Left colon (tissue), 2 donors: Measurements from ENCODE around the gene KLHDC3. TPM values are rescaled to one million over a fixed set of nuclear protein-coding genes. Genes with fewer than 3 reads are reported as not detected.
"Not testable (repeated sequence)": the region's sequence is repeated elsewhere in the genome, so short reads cannot be mapped to it uniquely, and the experiment has no call there.

Source experiments
- ATAC-seq: fragments of 200-7000 bp; cut with Tn5 transposase; one replicate; pipeline ENCODE4 v1.9.1; 2020; ENCODE audit warnings: mild to moderate bottlenecking, moderate library complexity
- DNase-seq, 2 donors: peaks; one replicate each; pipeline ENCODE4 v3.0.0-alpha.2; 2020
- intact Hi-C, 2 donors: fragments of 100-400 bp; cut with DNase I in 1 of 2; cut with micrococcal nuclease in 1 of 2; formaldehyde crosslinking; loops; one replicate each; pipeline versions ENCODE4 v1.11.2 to v1.14.0; 2022; cut with DNase I, micrococcal nuclease
- total RNA-seq, 2 donors: library from RNA; stranded (reverse); fragmentation: NEBNext Ultra II Directional; extraction: Animal tissue kit (Norgen Biotek cat#: 25700); gene quantifications; one replicate each; pipeline ENCODE4 v1.2.1, GENCODE V29; 2021
- donor health status: DM: no; HTN: no; CAD: no.
- donor health status: DM: yes; HTN: yes; CAD: no.

KLHDC3 gene
- total RNA-seq, 2 donors from 2014 or later: 43.8 to 59.0 TPM

GRCh38 chr6:43019152-43019551, 5.1 kb downstream of the KLHDC3 start:
- DNase-seq: no peak
- no peak for ATAC-seq
- intact Hi-C loops: no loop called here

- no peak for ATAC-seq
- DNase-seq: no peak
- intact Hi-C loops: no loop called here
Measured at GRCh38 chr6:43020052-43020705, 6.1 kb downstream of the KLHDC3 start.

GRCh38 chr6:43020847-43021246, 6.8 kb downstream of the KLHDC3 start:
- ATAC-seq (no peak), DNase-seq (no peak)
- intact Hi-C loops: no loop called here

- intact Hi-C loops: no loop called here
- DNase-seq: peak; percentile 73 to 85
- peak; percentile 95 for ATAC-seq
Measured at GRCh38 chr6:43021270-43022047, 7.4 kb downstream of the KLHDC3 start, which contains the start of gene RRP36. Gene RRP36, plus strand, starts transcription at chr6:43021623. Its CDS starts 32 bp downstream, at chr6:43021655.

GRCh38 chr6:43024436-43024835, 10.4 kb downstream of the KLHDC3 start:
- DNase-seq (no peak), ATAC-seq (no peak)
- intact Hi-C loops: no loop called here

GRCh38 chr6:43026365-43026764, 12.3 kb downstream of the KLHDC3 start:
- intact Hi-C loops: no loop called here
- no peak for DNase-seq
- ATAC-seq: no peak

GRCh38 chr6:43029120-43029519, 15.1 kb downstream of the KLHDC3 start:
- ATAC-seq: no peak
- DNase-seq: no peak
- intact Hi-C loops: no loop called here

GRCh38 chr6:43032326-43032725, 18.3 kb downstream of the KLHDC3 start:
- intact Hi-C loops: no loop called here
- no peak for DNase-seq
- ATAC-seq: no peak

GRCh38 chr6:43033496-43034189, 19.6 kb downstream of the KLHDC3 start:
- DNase-seq (no peak), ATAC-seq (no peak)
- intact Hi-C loops: no loop called here

- intact Hi-C loops: no loop called here
- DNase-seq: no peak
- no peak for ATAC-seq
Measured at GRCh38 chr6:43034190-43034525, 20.1 kb downstream of the KLHDC3 start.

- DNase-seq: no peak
- intact Hi-C loops: no loop called here
Measured at GRCh38 chr6:43035495-43036194, 21.6 kb downstream of the KLHDC3 start.

GRCh38 chr6:43036712-43037111, 22.7 kb downstream of the KLHDC3 start:
- no peak for DNase-seq
- no peak for ATAC-seq
- intact Hi-C loops: no loop called here

More at GRCh38 chr6:43035495-43036194, 21.6 kb downstream of the KLHDC3 start:
- no peak for ATAC-seq

GRCh38 chr6:43037197-43037596, 23.1 kb downstream of the KLHDC3 start:
- no peak for ATAC-seq
- DNase-seq: no peak
- intact Hi-C loops: no loop called here

GRCh38 chr6:43037706-43038105, 23.7 kb downstream of the KLHDC3 start:
- DNase-seq: no peak
- ATAC-seq: no peak
- intact Hi-C loops: no loop called here

GRCh38 chr6:43038727-43039126, 24.7 kb downstream of the KLHDC3 start:
- intact Hi-C loops: no loop called here
- no peak for ATAC-seq
- DNase-seq: no peak

GRCh38 chr6:43040542-43041257, 26.7 kb downstream of the KLHDC3 start:
- ATAC-seq (no peak), DNase-seq (no peak)
- intact Hi-C loops: loop anchor here in 1 of 2 donors (10.0 kb wide), 1 partner anchor 136 kb away; no protein-coding TSS in a partner anchor

- DNase-seq, ATAC-seq: not testable (repeated sequence)
- intact Hi-C loops: loop anchor here in 1 of 2 donors (10.0 kb wide), 1 partner anchor 137 kb away; no protein-coding TSS in a partner anchor
Measured at GRCh38 chr6:43041475-43041874, 27.4 kb downstream of the KLHDC3 start.

GRCh38 chr6:43043310-43043709, 29.3 kb downstream of the KLHDC3 start:
- intact Hi-C loops: loop anchor here in 1 of 2 donors (10.0 kb wide), 1 partner anchor 139 kb away; no protein-coding TSS in a partner anchor
- ATAC-seq (no peak), DNase-seq (no peak)
